ENCODE data around the gene SLC46A3. TPM values are rescaled to one million over a fixed set of nuclear protein-coding genes. Genes with fewer than 3 reads are reported as not detected.

SLC46A3 gene, protein sequence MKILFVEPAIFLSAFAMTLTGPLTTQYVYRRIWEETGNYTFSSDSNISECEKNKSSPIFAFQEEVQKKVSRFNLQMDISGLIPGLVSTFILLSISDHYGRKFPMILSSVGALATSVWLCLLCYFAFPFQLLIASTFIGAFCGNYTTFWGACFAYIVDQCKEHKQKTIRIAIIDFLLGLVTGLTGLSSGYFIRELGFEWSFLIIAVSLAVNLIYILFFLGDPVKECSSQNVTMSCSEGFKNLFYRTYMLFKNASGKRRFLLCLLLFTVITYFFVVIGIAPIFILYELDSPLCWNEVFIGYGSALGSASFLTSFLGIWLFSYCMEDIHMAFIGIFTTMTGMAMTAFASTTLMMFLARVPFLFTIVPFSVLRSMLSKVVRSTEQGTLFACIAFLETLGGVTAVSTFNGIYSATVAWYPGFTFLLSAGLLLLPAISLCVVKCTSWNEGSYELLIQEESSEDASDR
- total RNA-seq, result 8.6 and 11.8 TPM in 2 replicates

DNA sequence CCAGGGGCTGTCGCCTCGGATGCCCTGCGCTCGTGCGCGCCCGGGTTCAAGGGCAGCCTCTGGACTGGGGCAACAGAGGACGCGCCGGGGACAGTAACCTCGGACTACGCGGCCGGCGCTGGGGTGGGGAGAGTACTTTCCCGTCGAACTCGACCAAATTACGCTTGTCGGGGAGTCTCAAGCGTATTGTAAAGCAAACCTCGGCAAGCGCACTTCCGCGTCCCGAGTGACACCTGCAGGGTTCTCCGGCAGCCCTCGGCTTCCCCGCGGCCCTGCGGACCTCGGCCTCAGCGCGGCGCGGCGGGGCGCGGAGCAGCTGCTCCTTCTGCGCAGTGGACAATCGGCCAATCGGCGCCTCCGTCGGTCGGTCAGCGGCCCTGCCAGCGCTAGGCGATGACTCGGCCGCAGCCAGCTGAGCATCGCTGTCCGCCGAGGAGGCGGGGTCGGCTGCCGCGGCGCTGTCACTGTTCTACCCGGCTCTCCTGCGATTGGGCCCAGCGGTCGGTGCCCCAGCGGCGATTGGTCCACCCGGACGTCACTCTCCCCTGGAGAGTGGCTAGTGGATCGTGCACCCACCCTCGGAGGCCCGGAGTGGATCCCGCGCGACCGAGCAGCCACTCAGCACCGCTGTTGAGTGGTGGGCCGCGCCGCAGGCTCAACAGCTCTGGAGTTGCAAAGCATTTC, at the start of gene SLC46A3:
Gene SLC46A3, minus strand, starts transcription at position 428 of the 684 bp plus-strand sequence. CDS start 972 bp downstream, outside the sequence.
- peak within 1 kb of the TSS; percentile 92 for H3K27ac Mint-ChIP-seq
- intact Hi-C loops (cut with micrococcal nuclease), result loop anchor here (1.0 to 10.0 kb wide), 10 partner anchors 10 to 1934 kb away; partner anchors contain the start of genes MTIF3, POMP and RPL21
- H3K9me3 Mint-ChIP-seq, result no peaks in the 10 kb centered on the region
- peak; percentile 98 for ATAC-seq (ENCODE audit: low read depth)
- peak within 1 kb of the TSS; percentile 92 for H3K4me3 Mint-ChIP-seq
- TF ChIP-seq, protein P1, sequence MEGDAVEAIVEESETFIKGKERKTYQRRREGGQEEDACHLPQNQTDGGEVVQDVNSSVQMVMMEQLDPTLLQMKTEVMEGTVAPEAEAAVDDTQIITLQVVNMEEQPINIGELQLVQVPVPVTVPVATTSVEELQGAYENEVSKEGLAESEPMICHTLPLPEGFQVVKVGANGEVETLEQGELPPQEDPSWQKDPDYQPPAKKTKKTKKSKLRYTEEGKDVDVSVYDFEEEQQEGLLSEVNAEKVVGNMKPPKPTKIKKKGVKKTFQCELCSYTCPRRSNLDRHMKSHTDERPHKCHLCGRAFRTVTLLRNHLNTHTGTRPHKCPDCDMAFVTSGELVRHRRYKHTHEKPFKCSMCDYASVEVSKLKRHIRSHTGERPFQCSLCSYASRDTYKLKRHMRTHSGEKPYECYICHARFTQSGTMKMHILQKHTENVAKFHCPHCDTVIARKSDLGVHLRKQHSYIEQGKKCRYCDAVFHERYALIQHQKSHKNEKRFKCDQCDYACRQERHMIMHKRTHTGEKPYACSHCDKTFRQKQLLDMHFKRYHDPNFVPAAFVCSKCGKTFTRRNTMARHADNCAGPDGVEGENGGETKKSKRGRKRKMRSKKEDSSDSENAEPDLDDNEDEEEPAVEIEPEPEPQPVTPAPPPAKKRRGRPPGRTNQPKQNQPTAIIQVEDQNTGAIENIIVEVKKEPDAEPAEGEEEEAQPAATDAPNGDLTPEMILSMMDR (IDR thresholded peaks at IDR 0.05), result no peak
- ChIA-PET POLR2A (interaction anchor here (0.5 to 4.3 kb wide), 4 partner anchors 8 to 1098 kb away, joined by 3 to 37 read pairs (median 10); partner anchors contain the start of genes LNX2 and POMP), CTCF (interaction anchor here (1.2 kb wide), 1 partner anchor 14 kb away, joined by 3 read pairs; no protein-coding TSS in a partner anchor)
- DNase-seq, result peak; percentile 95
- H3K36me3 Mint-ChIP-seq (ENCODE audit: low read depth), result peaks cover 6% of the 10 kb centered on the region
- no peaks in the 10 kb centered on the region for H3K27me3 Mint-ChIP-seq
- H3K4me1 Mint-ChIP-seq, result peaks cover 23% of the 10 kb centered on the region

DNA sequence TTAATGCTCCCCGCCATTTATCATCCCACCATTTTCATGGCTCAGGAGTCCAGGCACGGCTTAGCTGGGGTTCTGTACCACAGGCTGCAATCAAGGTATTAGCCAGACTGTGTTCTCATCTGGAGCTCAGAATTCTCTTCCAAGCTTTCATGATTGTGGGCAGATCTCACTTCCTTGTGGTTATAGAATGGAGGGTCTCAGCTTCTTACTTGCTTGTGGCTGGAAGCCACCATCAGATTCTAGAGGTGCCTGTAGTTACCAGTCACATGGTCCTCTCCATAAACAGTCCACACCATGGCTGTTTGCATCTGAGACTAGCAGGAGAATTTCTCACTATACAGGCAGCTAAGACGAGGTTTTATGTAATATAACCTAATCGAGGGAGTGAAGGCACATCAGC, 45.1 kb upstream of the SLC46A3 start:
- Mint-ChIP-seq H3K27ac (no peak overlapping the region), H3K4me3 (no peak overlapping the region)
- no peak for ATAC-seq (ENCODE audit: low read depth)

DNA sequence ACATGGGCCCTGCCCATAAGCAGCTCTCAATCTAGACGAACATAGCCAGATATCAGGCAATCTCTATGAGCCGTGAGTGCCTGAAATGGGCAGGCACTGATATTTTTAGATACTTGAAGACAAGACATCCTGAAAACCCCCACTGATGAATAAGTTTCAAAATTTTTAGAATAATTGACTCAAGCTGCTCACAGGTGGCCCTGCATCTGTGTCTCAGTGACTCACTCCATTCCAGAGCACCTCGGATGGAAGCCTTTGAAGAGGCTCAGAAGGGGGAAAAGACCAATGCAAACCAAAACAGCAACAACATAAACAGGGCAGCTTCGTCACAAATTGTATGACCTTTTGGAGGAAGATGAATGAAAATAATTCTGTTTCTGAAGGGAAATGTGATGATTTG, 42.8 kb upstream of the SLC46A3 start:
- Mint-ChIP-seq H3K36me3 (ENCODE audit: low read depth) (no peaks in the 10 kb centered on the region), H3K9me3 (peaks cover 10% of the 10 kb centered on the region)

More for the DNA sequence above, 45.1 kb upstream of the SLC46A3 start:
- intact Hi-C loops (cut with micrococcal nuclease), result no loop called here
- Mint-ChIP-seq H3K36me3 (ENCODE audit: low read depth) (no peaks in the 10 kb centered on the region), H3K4me1 (no peaks in the 10 kb centered on the region), H3K9me3 (peaks cover 8% of the 10 kb centered on the region), H3K27me3 (peaks cover 5% of the 10 kb centered on the region)
- DNase-seq, result no peak
- CTCF ChIA-PET, result no interaction called here
- TF ChIP-seq, protein P1 (IDR thresholded peaks at IDR 0.05), result no peak
- POLR2A ChIA-PET, result no interaction called here

DNA sequence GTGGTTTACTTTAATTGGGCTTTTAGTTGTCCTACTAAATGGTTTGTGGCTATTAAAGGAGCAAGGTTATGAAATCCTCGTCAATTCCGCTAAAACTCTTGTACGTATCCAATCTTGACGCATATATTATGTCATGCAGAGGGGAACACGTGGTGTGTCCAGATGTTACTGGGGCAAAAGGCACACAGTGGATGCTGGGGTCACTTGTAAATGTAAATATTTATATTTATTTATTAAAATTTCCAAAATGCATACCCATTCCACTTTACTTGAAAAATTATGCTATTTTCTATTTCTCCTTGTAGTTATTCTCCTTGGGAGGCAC, 36.7 kb upstream of the SLC46A3 start:
- Mint-ChIP-seq H3K36me3 (ENCODE audit: low read depth) (no peaks in the 10 kb centered on the region), H3K9me3 (peaks cover 10% of the 10 kb centered on the region), H3K27me3 (no peaks in the 10 kb centered on the region), H3K4me3 (peak overlapping the region; percentile 57), H3K4me1 (peaks cover 5% of the 10 kb centered on the region), H3K27ac (no peak overlapping the region)
- DNase-seq, result no peak
- CTCF ChIA-PET, result no interaction called here
- POLR2A ChIA-PET, result no interaction called here
- intact Hi-C loops (cut with micrococcal nuclease), result no loop called here
- no peak for ATAC-seq (ENCODE audit: low read depth)
- TF ChIP-seq, protein P1 (IDR thresholded peaks at IDR 0.05), result no peak

More for the DNA sequence above, 42.8 kb upstream of the SLC46A3 start:
- POLR2A ChIA-PET, result no interaction called here
- TF ChIP-seq, protein P1 (IDR thresholded peaks at IDR 0.05), result no peak
- intact Hi-C loops (cut with micrococcal nuclease), result no loop called here
- DNase-seq (no peak), ATAC-seq (ENCODE audit: low read depth) (no peak)
- CTCF ChIA-PET, result no interaction called here
- peaks cover 5% of the 10 kb centered on the region for H3K27me3 Mint-ChIP-seq
- H3K27ac Mint-ChIP-seq, result no peak overlapping the region
- H3K4me1 Mint-ChIP-seq, result no peaks in the 10 kb centered on the region
- no peak overlapping the region for H3K4me3 Mint-ChIP-seq
